ENCODE measurements around the gene CASZ1. TPM values are rescaled to one million over a fixed set of nuclear protein-coding genes. Genes with fewer than 3 reads are reported as not detected.

Gene CASZ1
- total RNA-seq, 1 experiment from 2014 or later = 3.9 TPM

DNA sequence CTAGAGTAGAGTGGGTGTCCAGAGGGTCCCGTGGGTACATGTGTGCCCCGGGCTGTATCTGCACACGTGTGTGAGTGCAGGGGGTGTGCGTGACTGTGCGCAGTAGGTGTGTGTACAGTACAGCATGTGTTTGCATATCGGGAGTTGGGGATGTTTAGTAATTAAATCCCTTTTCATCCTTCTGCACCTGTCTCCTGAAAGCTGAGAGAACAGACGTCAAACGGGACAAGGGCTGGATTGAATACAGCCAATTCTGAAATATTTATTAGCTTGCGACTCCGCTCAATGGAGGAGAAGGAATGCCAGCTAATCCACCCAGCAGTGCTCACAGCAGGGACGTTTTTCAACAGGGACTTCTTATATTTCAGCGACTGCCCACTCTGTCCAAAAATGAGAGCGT lies 44.7 kb upstream of the CASZ1 start:
- H3K9me3 Mint-ChIP-seq = peaks cover 12 to 19% of the 10 kb centered on the region in 2 experiments
- Histone ChIP-seq H3K4me1 (ENCODE audit: insufficient read depth, low read length) (peaks cover 4% of the 10 kb centered on the region; the same call in 1 of the 2 replicates), H3K4me2 (ENCODE audit: insufficient read depth, insufficient read length, low read length) (no peak overlapping the region), H4K20me1 (ENCODE audit: control insufficient read depth, insufficient read depth, insufficient read length) (no peaks in the 10 kb centered on the region), H4K91ac (ENCODE audit: insufficient read length, low read depth, low read length) (no peak overlapping the region), H3K18ac (ENCODE audit: insufficient read length, low read depth, low read length) (no peak overlapping the region), H2BK12ac (ENCODE audit: insufficient read length, low read depth, low read length) (no peak overlapping the region), H2BK5ac (ENCODE audit: insufficient read length, low read length) (no peak overlapping the region), H3K9ac (ENCODE audit: extremely low read depth, insufficient read length, low read length) (no peak overlapping the region), H3K27ac (ENCODE audit: insufficient read length, low read depth, low read length) (no peak overlapping the region), H2AK5ac (ENCODE audit: insufficient read length, low read length) (no peak overlapping the region), H3K9me3 (ENCODE audit: control insufficient read depth, low read depth, low read length) (no peaks in the 10 kb centered on the region), H2BK15ac (ENCODE audit: low read depth, low read length) (no peak overlapping the region), H3T11ph (ENCODE audit: low read length) (no peak overlapping the region), H3K56ac (ENCODE audit: insufficient read length, low read depth, low read length) (no peak overlapping the region), H3K14ac (ENCODE audit: insufficient read depth, low read length) (no peak overlapping the region), H4K8ac (replicated peaks; ENCODE audit: insufficient read length, low read depth, low read length) (no peak overlapping the region), H2AFZ (ENCODE audit: low read length) (no peak overlapping the region), H3K23me2 (ENCODE audit: insufficient read length, low read depth, low read length, poor library complexity, severe bottlenecking) (no peaks in the 10 kb centered on the region), H3K27me3 (ENCODE audit: insufficient read depth, low read length) (no peaks in the 10 kb centered on the region), H3K23ac (ENCODE audit: insufficient read length, low read depth, low read length) (no peak overlapping the region), H4K5ac (ENCODE audit: insufficient read length, low read depth, low read length) (no peak overlapping the region), H2BK120ac (ENCODE audit: low read depth, low read length, poor library complexity, severe bottlenecking) (no peak overlapping the region), H3K79me1 (ENCODE audit: insufficient read depth, low read depth, low read length, poor library complexity, severe bottlenecking) (no peaks in the 10 kb centered on the region), H2BK20ac (ENCODE audit: low read depth, low read length, poor library complexity, severe bottlenecking) (no peak overlapping the region), H3K79me2 (ENCODE audit: insufficient read depth, low read length) (no peaks in the 10 kb centered on the region), H3K4ac (ENCODE audit: low read depth, low read length) (no peak overlapping the region)
- TF ChIP-seq, protein P1, sequence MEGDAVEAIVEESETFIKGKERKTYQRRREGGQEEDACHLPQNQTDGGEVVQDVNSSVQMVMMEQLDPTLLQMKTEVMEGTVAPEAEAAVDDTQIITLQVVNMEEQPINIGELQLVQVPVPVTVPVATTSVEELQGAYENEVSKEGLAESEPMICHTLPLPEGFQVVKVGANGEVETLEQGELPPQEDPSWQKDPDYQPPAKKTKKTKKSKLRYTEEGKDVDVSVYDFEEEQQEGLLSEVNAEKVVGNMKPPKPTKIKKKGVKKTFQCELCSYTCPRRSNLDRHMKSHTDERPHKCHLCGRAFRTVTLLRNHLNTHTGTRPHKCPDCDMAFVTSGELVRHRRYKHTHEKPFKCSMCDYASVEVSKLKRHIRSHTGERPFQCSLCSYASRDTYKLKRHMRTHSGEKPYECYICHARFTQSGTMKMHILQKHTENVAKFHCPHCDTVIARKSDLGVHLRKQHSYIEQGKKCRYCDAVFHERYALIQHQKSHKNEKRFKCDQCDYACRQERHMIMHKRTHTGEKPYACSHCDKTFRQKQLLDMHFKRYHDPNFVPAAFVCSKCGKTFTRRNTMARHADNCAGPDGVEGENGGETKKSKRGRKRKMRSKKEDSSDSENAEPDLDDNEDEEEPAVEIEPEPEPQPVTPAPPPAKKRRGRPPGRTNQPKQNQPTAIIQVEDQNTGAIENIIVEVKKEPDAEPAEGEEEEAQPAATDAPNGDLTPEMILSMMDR (conservative IDR thresholded peaks at IDR 0.05) = no peak
- H3K4me3 Mint-ChIP-seq = no peak overlapping the region
- H3K27me3 Mint-ChIP-seq (ENCODE audit: low read depth) = peaks cover 1% of the 10 kb centered on the region
- H3K36me3 Mint-ChIP-seq (ENCODE audit: insufficient read depth in 1 of 3, low read depth in 3 of 3) = peaks cover 0 to 13% (median 3%) of the 10 kb centered on the region in 3 experiments; a peak in 4 of 7 replicates
- peaks cover 29% of the 10 kb centered on the region in 2 experiments for H3K4me1 Mint-ChIP-seq
- no peak for DNase-seq
- no CpG with 5 or more reads among the region's 13 CpGs for WGBS (ENCODE audit: extremely low coverage, insufficient read length, low lambda C conversion rate)
- no peak overlapping the region; a peak in 1 of 7 replicates for H3K27ac Mint-ChIP-seq

Measured in H9 (cell line).